Epidermal melanocyte (primary cell): Measurements from ENCODE around the gene YTHDC2.
A peak's percentile ranks its signal among the peaks of the same experiment; 100 is the strongest.

Experiments
- DNase-seq: peaks from one replicate; pipeline ENCODE4 v3.0.0; 2011; ENCODE audit warnings: low spot score; ENCODE audit not compliant: insufficient read length

YTHDC2 gene

GRCh38 chr5:113513384-113514288 is at the start of gene YTHDC2:
Gene YTHDC2, plus strand, starts transcription at chr5:113513694. Its CDS starts 202 bp downstream, at chr5:113513896.
- DNase-seq = peak; percentile 29

- no peak for DNase-seq
Measured at GRCh38 chr5:113474100-113474728, 39.3 kb upstream of the YTHDC2 start.

- no peak for DNase-seq
Measured at GRCh38 chr5:113478691-113479090, 34.8 kb upstream of the YTHDC2 start.

GRCh38 chr5:113480243-113480642 is 33.3 kb upstream of the YTHDC2 start:
- DNase-seq = no peak

- DNase-seq = no peak
Measured at GRCh38 chr5:113487416-113487780, 26.1 kb upstream of the YTHDC2 start.

- peak; percentile 74 for DNase-seq
Measured at GRCh38 chr5:113487781-113488644, 25.5 kb upstream of the YTHDC2 start, which contains the start of gene MCC. Gene MCC, minus strand, starts transcription at chr5:113488453.

GRCh38 chr5:113488645-113489184 is 24.8 kb upstream of the YTHDC2 start:
- DNase-seq = no peak

GRCh38 chr5:113489299-113489698 is 24.2 kb upstream of the YTHDC2 start:
- DNase-seq = peak; percentile 82

- DNase-seq = no peak
Measured at GRCh38 chr5:113490317-113490716, 23.2 kb upstream of the YTHDC2 start.

- no peak for DNase-seq
Measured at GRCh38 chr5:113491022-113491421, 22.5 kb upstream of the YTHDC2 start.

- no peak for DNase-seq
Measured at GRCh38 chr5:113493446-113493845, 20.0 kb upstream of the YTHDC2 start.

- no peak for DNase-seq
Measured at GRCh38 chr5:113495422-113495841, 18.1 kb upstream of the YTHDC2 start.

GRCh38 chr5:113502073-113502472 is 11.4 kb upstream of the YTHDC2 start:
- DNase-seq = no peak

GRCh38 chr5:113503146-113503545 is 10.3 kb upstream of the YTHDC2 start:
- DNase-seq = no peak

GRCh38 chr5:113505181-113505580 is 8.3 kb upstream of the YTHDC2 start:
- no peak for DNase-seq

- DNase-seq = no peak
Measured at GRCh38 chr5:113507601-113508000, 5.9 kb upstream of the YTHDC2 start.

- DNase-seq = no peak
Measured at GRCh38 chr5:113508756-113509155, 4.7 kb upstream of the YTHDC2 start.

GRCh38 chr5:113510836-113511451 is 2.5 kb upstream of the YTHDC2 start:
- no peak for DNase-seq

GRCh38 chr5:113512341-113512740 is 1.2 kb upstream of the YTHDC2 start:
- DNase-seq = no peak

- no peak for DNase-seq
Measured at GRCh38 chr5:113514289-113514635, 768 bp downstream of the YTHDC2 start.

- DNase-seq = no peak
Measured at GRCh38 chr5:113518884-113519283, 5.4 kb downstream of the YTHDC2 start.
